HepG2 (cell line): ENCODE results near the gene STIM1. TPM values are rescaled to one million over a fixed set of nuclear protein-coding genes. Genes with fewer than 3 reads are reported as not detected.

Experiments
- ATAC-seq: fragments of 200-7000 bp; cut with Tn5 transposase; 3 replicates; pipeline ENCODE4 v1.9.1; 2020; ENCODE audit warnings: mild to moderate bottlenecking, moderate library complexity
- BruUV-seq: library from RNA; stranded (reverse); fragments of 400-500 nt; replicated peaks from 2 replicates; lab custom pipeline; 2021; lab: Mats Ljungman, UMichigan
- CTCF ChIA-PET: fragments of 300-600 bp; formaldehyde crosslinking; extraction: SDS; loops from one replicate; lab custom pipeline; 2021; ENCODE audit warnings: low total read pairs, inconsistent platforms, low intra/inter-chr PET ratio; lab: Yijun Ruan, JAX
- POLR2A ChIA-PET: fragments of 350-600 bp; sonication (Branson Sonifier 250); formaldehyde crosslinking; loops from one replicate; lab custom pipeline; 2020; ENCODE audit warnings: antibody characterized with exemption, inconsistent platforms; lab: Yijun Ruan, JAX
- DNase-seq: peaks from one replicate; pipeline ENCODE4 v3.0.0-alpha.2; 2015; ENCODE audit warnings: low spot score
- FAIRE-seq: peaks from 3 replicates; lab custom pipeline; 2011; peaks lifted over from hg19 to GRCh38; lab: Jason Lieb, UNC
- H2AFZ ChIP-seq: one replicate; pipeline ENCODE4 v1.6.1; 2011; ENCODE audit warnings: low read length, inconsistent platforms
- H3K27ac ChIP-seq: fragments of 300-600 bp; 3 replicates; pipeline ENCODE4 v1.8.0; 2011; ENCODE audit warnings: mixed run types, mild to moderate bottlenecking, mixed read lengths, low read length, inconsistent platforms; ENCODE audit not compliant: insufficient read depth; ENCODE audit errors: extremely low read length
- H3K27me3 ChIP-seq, 2 experiments: fragments of 200-600 bp in 1 of 2; 2 replicates in 1 of 2; 3 replicates in 1 of 2; pipeline versions ENCODE4 v1.6.0 to v1.8.0; 2011; ENCODE audit warnings: low read length in 2 of 2, mild to moderate bottlenecking in 2 of 2, moderate library complexity in 2 of 2, inconsistent platforms in 1 of 2; ENCODE audit not compliant: insufficient read depth in 2 of 2, control insufficient read depth in 1 of 2
- H3K36me3 ChIP-seq, 2 experiments: fragments of 200-600 bp in 1 of 2; replicated peaks in 1 of 2; 2 replicates in 1 of 2; 3 replicates in 1 of 2; pipeline versions ENCODE4 v1.5.1 to v1.8.0; 2011; ENCODE audit warnings: low read length in 2 of 2, inconsistent platforms in 1 of 2; ENCODE audit not compliant: insufficient read depth in 2 of 2, control insufficient read depth in 1 of 2
- H3K4me1 ChIP-seq: 2 replicates; pipeline ENCODE4 v1.5.1; 2012; ENCODE audit warnings: low read length, inconsistent platforms; ENCODE audit not compliant: insufficient read depth
- H3K4me2 ChIP-seq: 2 replicates; pipeline ENCODE4 v1.6.0; 2011; ENCODE audit warnings: low read depth, low read length, inconsistent platforms
- H3K4me3 ChIP-seq, 3 experiments: fragments of 200-600 bp in 1 of 3; sonication (generic), shearing (Covaris generic) in 1 of 3; replicated peaks in 1 of 3; 2 replicates each; pipeline ENCODE4 v1.5.1; 2011 to 2016; ENCODE audit warnings: low read length in 3 of 3, inconsistent platforms in 2 of 3, low read depth in 2 of 3, mild to moderate bottlenecking in 2 of 3, control low read depth in 1 of 3, mixed read lengths in 1 of 3; ENCODE audit not compliant: insufficient read depth in 1 of 3
- H3K79me2 ChIP-seq: one replicate; pipeline ENCODE4 v1.6.1; 2011; ENCODE audit warnings: low read length, inconsistent platforms; ENCODE audit not compliant: insufficient read depth
- H3K9ac ChIP-seq: 2 replicates; pipeline ENCODE4 v1.6.0; 2011; ENCODE audit warnings: mild to moderate bottlenecking, low read depth, low read length, inconsistent platforms; ENCODE audit not compliant: insufficient read depth
- H3K9me3 ChIP-seq: 2 replicates; pipeline ENCODE4 v1.5.1; 2012; ENCODE audit warnings: mild to moderate bottlenecking, low read length
- H4K20me1 ChIP-seq: 2 replicates; pipeline ENCODE4 v1.6.0; 2011; ENCODE audit warnings: inconsistent platforms, mild to moderate bottlenecking, low read length, moderate library complexity; ENCODE audit not compliant: insufficient read depth
- BCL6 ChIP-seq: IDR thresholded peaks from 2 replicates; pipeline ENCODE4 v1.6.1; 2016; ENCODE audit warnings: missing genetic modification reagents, missing compliant biosample characterization
- DPF2 ChIP-seq: sonication (generic); formaldehyde crosslinking; IDR thresholded peaks from 2 replicates; pipeline ENCODE4 v1.4.0; 2020; ENCODE audit warnings: mild to moderate bottlenecking, low read depth, missing genetic modification reagents, borderline replicate concordance
- KLF15 ChIP-seq: sonication (generic); formaldehyde crosslinking; IDR thresholded peaks from 2 replicates; pipeline ENCODE4 v1.8.1; 2023; ENCODE audit warnings: borderline replicate concordance, mild to moderate bottlenecking, inconsistent platforms, missing genetic modification reagents, mixed read lengths
- MTA3 ChIP-seq: sonication (generic); formaldehyde crosslinking; IDR thresholded peaks from 2 replicates; pipeline ENCODE4 v1.4.0; 2020; ENCODE audit warnings: missing genetic modification reagents
- PHF8 ChIP-seq: sonication (generic); formaldehyde crosslinking; IDR thresholded peaks from 2 replicates; pipeline ENCODE4 v1.5.0; 2020; ENCODE audit warnings: missing genetic modification reagents
- PITX1 ChIP-seq: sonication (generic); formaldehyde crosslinking; IDR thresholded peaks from 2 replicates; pipeline ENCODE4 v1.5.1; 2020; ENCODE audit warnings: mild to moderate bottlenecking, missing genetic modification reagents
- SRY ChIP-seq: sonication (generic); formaldehyde crosslinking; IDR thresholded peaks from 2 replicates; pipeline ENCODE4 v1.8.0; 2022; ENCODE audit warnings: mild to moderate bottlenecking, missing genetic modification reagents
- TERF1 ChIP-seq: sonication (generic); formaldehyde crosslinking; IDR thresholded peaks from 2 replicates; pipeline ENCODE4 v1.8.0; 2022; ENCODE audit warnings: mild to moderate bottlenecking, missing genetic modification reagents, moderate library complexity
- ZNF331 ChIP-seq: sonication (generic); formaldehyde crosslinking; IDR thresholded peaks from 2 replicates; pipeline ENCODE4 v1.4.0; 2020; ENCODE audit warnings: missing genetic modification reagents
- ZNF34 ChIP-seq: sonication (generic); formaldehyde crosslinking; IDR thresholded peaks from 2 replicates; pipeline ENCODE4 v1.4.0; 2020; ENCODE audit warnings: mild to moderate bottlenecking, missing genetic modification reagents, borderline replicate concordance
- ZNF501 ChIP-seq: sonication (generic); formaldehyde crosslinking; IDR thresholded peaks from 2 replicates; pipeline ENCODE4 v1.5.1; 2020; ENCODE audit warnings: mild to moderate bottlenecking, moderate library complexity, missing genetic modification reagents
- ZNF747 ChIP-seq: sonication (generic); formaldehyde crosslinking; IDR thresholded peaks from 2 replicates; pipeline ENCODE4 v1.8.1; 2023; ENCODE audit warnings: missing genetic modification reagents, mild to moderate bottlenecking, borderline replicate concordance
- ZSCAN12 ChIP-seq: sonication (generic); formaldehyde crosslinking; IDR thresholded peaks from 2 replicates; pipeline ENCODE4 v1.9.0; 2021; ENCODE audit warnings: mild to moderate bottlenecking, missing genetic modification reagents
- WGBS: methylation state at CpG from one replicate; pipeline ENCODE4 v1.1.6; 2017; ENCODE audit warnings: low lambda C conversion rate; 5-methylcytosine and 5-hydroxymethylcytosine counted together
- in situ Hi-C: cut with HindIII; loops from 2 replicates; pipeline ENCODE4 v1.10.0; 2017; ENCODE audit warnings: low pct_unique_long_range_greater_than_20kb; ENCODE audit not compliant: extremely low pct_ligation_motif_present
- intact Hi-C: fragments of 100-400 bp; cut with micrococcal nuclease; formaldehyde crosslinking; loops from one replicate; pipeline ENCODE4 v1.10.0; 2022; ENCODE audit not compliant: unreplicated experiment
- polyA plus RNA-seq, 8 experiments: library from polyadenylated mRNA; depleted of rRNA in 3 of 8; stranded (reverse) in 7 of 8; unstranded in 1 of 8; fragments of >200 nt; fragmentation: Illumina TruSeq in 4 of 8; extraction: Trizol in 4 of 8; gene quantifications; 2 replicates each; pipeline versions ENCODE4 v1.2.1 to v1.2.3, GENCODE V29; 2011 to 2016; ENCODE audit warnings: low read depth in 4 of 8, missing spikeins in 1 of 8, mixed read lengths in 1 of 8; ENCODE audit not compliant: insufficient read depth in 1 of 8
- total RNA-seq, 5 experiments: library from RNA; depleted of rRNA; stranded (reverse); fragments of >200 nt; fragmentation: Illumina TruSeq; extraction: Trizol; gene quantifications; 2 replicates each; pipeline ENCODE4 v1.2.3, GENCODE V29; 2016; ENCODE audit warnings: low read depth in 1 of 5

The STIM1 gene
- total and polyA plus RNA-seq, 2 of the 13 experiments (the other 11 are each of a cell fraction or from before 2014, with no cell fraction given) = 19.2 to 28.5 TPM

- H3K9me3 ChIP-seq = no peaks in the 10 kb centered on the region
- no peak for DNase-seq
- no peaks in the 10 kb centered on the region for H3K79me2 ChIP-seq
- no peak overlapping the region for H3K27ac ChIP-seq
- H3K4me2 ChIP-seq = no peak overlapping the region
- intact Hi-C loops = no loop called here
- H3K27me3 ChIP-seq = no peaks in the 10 kb centered on the region
- no peak for ATAC-seq
- FAIRE-seq = no peak
- peaks cover 4 to 11% of the 10 kb centered on the region in 2 experiments; a peak in 2 of 5 replicates for H3K36me3 ChIP-seq
- no peak for TF ChIP-seq ZNF34 (CRISPR knock-in tag)
- TF ChIP-seq ZNF747 (CRISPR knock-in tag) = no peak
- no peak for TF ChIP-seq MTA3 (CRISPR knock-in tag)
- no peak for TF ChIP-seq KLF15 (CRISPR knock-in tag)
- no peak for TF ChIP-seq PHF8 (CRISPR knock-in tag)
- TF ChIP-seq ZNF501 = no peak
- no peak for TF ChIP-seq PITX1 (CRISPR knock-in tag)
- no peak for TF ChIP-seq ZNF331 (CRISPR knock-in tag)
- TF ChIP-seq ZSCAN12 (CRISPR knock-in tag) = no peak
- TF ChIP-seq, all 625 proteins: peak for 0
- no peak overlapping the region for H3K9ac ChIP-seq
- in situ Hi-C loops = no loop called here
- no TSS peak for BruUV-seq
- no peak overlapping the region for H3K4me3 ChIP-seq
- 100% methylated on average over 1 of the region's 1 CpG for WGBS
- no peak overlapping the region for H2AFZ ChIP-seq
- peaks cover 10% of the 10 kb centered on the region for H3K4me1 ChIP-seq
- H4K20me1 ChIP-seq = no peaks in the 10 kb centered on the region
- ChIA-PET CTCF (no interaction called here), POLR2A (no interaction called here)
Measured at GRCh38 chr11:4027746-4028145, 172.3 kb downstream of the STIM1 start.

DNA sequence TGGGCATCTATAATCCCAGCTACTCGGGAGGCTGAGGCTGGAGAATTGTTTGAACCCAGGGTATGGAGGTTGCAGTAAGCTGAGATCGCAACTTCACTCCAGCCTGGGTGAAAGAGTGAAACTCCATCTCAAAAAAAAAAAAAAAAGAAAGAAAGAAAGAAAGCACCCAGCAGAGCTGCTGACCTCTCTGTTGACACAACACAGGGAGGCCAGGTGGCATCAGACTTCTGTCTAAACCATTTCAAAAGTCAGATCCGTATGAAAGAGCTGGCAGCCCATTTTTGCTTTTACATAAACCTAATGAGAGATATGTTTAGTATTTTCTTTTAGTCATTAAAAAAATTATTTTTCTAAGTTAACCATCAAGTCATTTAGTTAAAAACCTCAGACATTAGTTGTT lies 174.7 kb downstream of the STIM1 start:
- ChIA-PET POLR2A (no interaction called here), CTCF (no interaction called here)
- no peak for ATAC-seq

More for the DNA sequence above, 174.7 kb downstream of the STIM1 start:
- WGBS = 71% methylated on average over 3 of the region's 3 CpGs
- no peak for DNase-seq
- peaks cover 4% of the 10 kb centered on the region; the same call in 1 of the 2 replicates for H3K9me3 ChIP-seq
- peaks cover 10% of the 10 kb centered on the region for H3K4me1 ChIP-seq
- H3K27ac ChIP-seq = no peak overlapping the region
- no peaks in the 10 kb centered on the region for H3K79me2 ChIP-seq
- no peak overlapping the region for H3K4me3 ChIP-seq
- H3K36me3 ChIP-seq = peaks cover 1 to 6% of the 10 kb centered on the region in 2 experiments; a peak in 2 of 5 replicates
- H3K4me2 ChIP-seq = no peak overlapping the region
- no peak overlapping the region for H3K9ac ChIP-seq
- no peak overlapping the region for H2AFZ ChIP-seq
- in situ Hi-C loops = no loop called here
- H4K20me1 ChIP-seq = no peaks in the 10 kb centered on the region
- TF ChIP-seq DPF2 (CRISPR knock-in tag) = no peak
- TF ChIP-seq SRY = no peak
- TF ChIP-seq BCL6 = no peak
- no peak for TF ChIP-seq TERF1 (CRISPR knock-in tag)
- TF ChIP-seq, all 625 proteins: peak for 0
- no peak for FAIRE-seq
- no TSS peak for BruUV-seq
- intact Hi-C loops = no loop called here
- H3K27me3 ChIP-seq = no peaks in the 10 kb centered on the region
